Heart left ventricle (tissue), 16 donors: ENCODE results near the gene HMGCLL1. TPM values are rescaled to one million over a fixed set of nuclear protein-coding genes. Genes with fewer than 3 reads are reported as not detected.

Experiments
- ATAC-seq, 4 donors: fragments of 200-7000 bp; cut with Tn5 transposase; one replicate each; pipeline ENCODE4 v1.9.1; 2020 to 2022; ENCODE audit warnings: moderate library complexity in 4 of 4, mild to moderate bottlenecking in 3 of 4, moderate number of reproducible peaks in 1 of 4
- DNase-seq, 5 donors: peaks; one replicate each; pipeline ENCODE4 v3.0.0-alpha.2; 2020
- H3K27ac ChIP-seq, 12 donors: fragments of 200-600 bp; sonication (generic) in 4 of 12; one replicate each; pipeline versions ENCODE4 v1.5.0 to v1.8.0; 2016 to 2022; ENCODE audit warnings: mild to moderate bottlenecking in 2 of 12
- H3K27me3 ChIP-seq, 9 donors: fragments of 200-600 bp; sonication (generic) in 2 of 9; one replicate each; pipeline versions ENCODE4 v1.5.1 to v1.8.0; 2016 to 2022; ENCODE audit warnings: mild to moderate bottlenecking in 3 of 9
- H3K36me3 ChIP-seq, 9 donors: fragments of 200-600 bp; sonication (generic) in 2 of 9; one replicate each; pipeline versions ENCODE4 v1.5.0 to v1.8.0; 2018 to 2022; ENCODE audit warnings: mild to moderate bottlenecking in 2 of 9
- H3K4me1 ChIP-seq, 12 donors: fragments of 200-600 bp; sonication (generic) in 4 of 12; one replicate each; pipeline versions ENCODE4 v1.5.0 to v1.8.0; 2016 to 2022; ENCODE audit warnings: mild to moderate bottlenecking in 3 of 12
- H3K4me3 ChIP-seq, 12 donors: fragments of 200-600 bp; sonication (generic) in 4 of 12; one replicate each; pipeline versions ENCODE4 v1.5.0 to v1.8.0; 2017 to 2022; ENCODE audit warnings: mild to moderate bottlenecking in 9 of 12, moderate library complexity in 4 of 12
- H3K9me3 ChIP-seq, 12 donors: fragments of 200-600 bp; sonication (generic) in 4 of 12; one replicate each; pipeline versions ENCODE4 v1.5.0 to v1.8.0; 2016 to 2022; ENCODE audit warnings: mild to moderate bottlenecking in 1 of 12
- POLR2A ChIP-seq, 2 donors: fragments of 450-650 bp; IDR thresholded peaks; one replicate each; pipeline ENCODE4 v1.6.1; 2017; ENCODE audit warnings: antibody characterized with exemption in 2 of 2, mild to moderate bottlenecking in 2 of 2, moderate library complexity in 2 of 2
- WGBS, 4 donors: extraction: QIAGEN DNeasy Blood & Tissue Kit in 2 of 4; methylation state at CpG; one replicate each; pipeline versions ENCODE4 v1.1.5 to v1.1.7; 2013 to 2018; 5-methylcytosine and 5-hydroxymethylcytosine counted together
- intact Hi-C, 10 donors: fragments of 100-400 bp; cut with DNase I; formaldehyde crosslinking; loops; one replicate each; pipeline versions ENCODE4 v1.11.1 to v1.14.2; 2022
- polyA plus RNA-seq, 2 donors: library from polyadenylated mRNA; stranded (reverse); fragments of 200-250 nt; gene quantifications; one replicate each; pipeline ENCODE4 v1.2.3, GENCODE V29; 2013
- total RNA-seq, 9 donors: library from RNA; depleted of rRNA in 2 of 9; stranded (reverse); fragments of >200 nt in 2 of 9; fragmentation: NEBNext Ultra II Directional in 3 of 9; extraction: Animal tissue kit (Norgen Biotek cat#: 25700) in 3 of 9; gene quantifications; one replicate each; pipeline versions ENCODE4 v1.1.0 to v1.2.4, GENCODE V29; 2016 to 2023
- TF ChIP-seq, protein P1 (sequence below), 12 donors: fragments of 200-600 bp; sonication (generic) in 4 of 12; IDR thresholded peaks; one replicate each; pipeline versions ENCODE4 v1.5.0 to v1.8.0; 2018 to 2022; ENCODE audit warnings: antibody characterized with exemption in 12 of 12, mild to moderate bottlenecking in 5 of 12
- donor health status: ischemic (EF 13 %, LVEDD 7.1; RV severe dilation, severe dysfunction).
- donor health status: healthy with polysubstance abuse.
- donor health status: DM: no; HTN: yes; CAD: no.
- donor health status: DM: no; HTN: no; CAD: no.
- donor health status: ischemic (EF 25% LVEDD 6.9; RV normal size, moderate dysfunction).
- donor health status: ischemic (EF 25% LVEDD 5.7; RV mildly dilated, moderate dysfunction).
- donor health status: healthy.
- donor health status: DM: yes; HTN: yes; CAD: no.
- donor health status: ischemic (EF 35%, LVEDD 5.7; RV mildly dilated, moderate dysfunction).
- donor health status: nonischemic (EF 11% LVEDD 7.7; RV severe dilation, severe dysfunction).
- donor health status: DM: yes; HTN: yes; CAD: no.
- donor health status: PGD.
- donor health status: ischemic (EF 29% LVEDD 5.4; RV normal size, mild dysfunction).
- donor health status: nonischemic (EF 23%, LVEDD 6.1; RV moderate dilation, normal function).

Gene HMGCLL1
- total and polyA plus RNA-seq, 11 donors: 0.38 to 1.6 (median 0.85) TPM

- Histone ChIP-seq H3K27ac (no peak overlapping the region), H3K4me1 (no peaks in the 10 kb centered on the region), H3K27me3 (no peaks in the 10 kb centered on the region), H3K4me3 (no peak overlapping the region), H3K9me3 (no peaks in the 10 kb centered on the region), H3K36me3 (no peaks in the 10 kb centered on the region)
- ATAC-seq: no peak
- intact Hi-C loops: no loop called here
- no peak for TF ChIP-seq POLR2A (IDR thresholded peaks at IDR 0.05)
- TF ChIP-seq, protein P1, sequence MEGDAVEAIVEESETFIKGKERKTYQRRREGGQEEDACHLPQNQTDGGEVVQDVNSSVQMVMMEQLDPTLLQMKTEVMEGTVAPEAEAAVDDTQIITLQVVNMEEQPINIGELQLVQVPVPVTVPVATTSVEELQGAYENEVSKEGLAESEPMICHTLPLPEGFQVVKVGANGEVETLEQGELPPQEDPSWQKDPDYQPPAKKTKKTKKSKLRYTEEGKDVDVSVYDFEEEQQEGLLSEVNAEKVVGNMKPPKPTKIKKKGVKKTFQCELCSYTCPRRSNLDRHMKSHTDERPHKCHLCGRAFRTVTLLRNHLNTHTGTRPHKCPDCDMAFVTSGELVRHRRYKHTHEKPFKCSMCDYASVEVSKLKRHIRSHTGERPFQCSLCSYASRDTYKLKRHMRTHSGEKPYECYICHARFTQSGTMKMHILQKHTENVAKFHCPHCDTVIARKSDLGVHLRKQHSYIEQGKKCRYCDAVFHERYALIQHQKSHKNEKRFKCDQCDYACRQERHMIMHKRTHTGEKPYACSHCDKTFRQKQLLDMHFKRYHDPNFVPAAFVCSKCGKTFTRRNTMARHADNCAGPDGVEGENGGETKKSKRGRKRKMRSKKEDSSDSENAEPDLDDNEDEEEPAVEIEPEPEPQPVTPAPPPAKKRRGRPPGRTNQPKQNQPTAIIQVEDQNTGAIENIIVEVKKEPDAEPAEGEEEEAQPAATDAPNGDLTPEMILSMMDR (IDR thresholded peaks at IDR 0.05): no peak
- WGBS, 4 donors: 83 to 88% (median 87%) methylated on average over 3 of the region's 3 CpGs
- no peak for DNase-seq
These were observed 83.7 kb downstream of the HMGCLL1 start for GRCh38 chr6:55495277-55495676.

DNA sequence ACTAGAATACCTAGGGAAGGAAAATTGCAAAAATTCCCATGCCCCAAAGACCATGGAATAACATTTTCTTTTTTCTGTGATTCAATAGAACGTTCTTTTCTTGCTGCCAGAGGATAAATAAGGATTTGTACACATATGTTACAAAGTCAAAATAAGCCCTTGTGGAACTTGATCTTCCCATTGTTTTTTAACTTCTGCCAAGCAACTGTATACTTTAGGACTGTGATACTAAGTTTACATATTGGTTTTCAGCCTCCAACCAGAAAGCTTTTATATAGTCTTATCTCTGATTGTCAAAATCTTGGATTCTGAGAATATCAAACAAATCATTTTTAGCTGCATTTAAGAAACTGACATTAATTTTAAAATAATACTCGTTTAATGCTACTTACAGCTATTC lies 84.6 kb downstream of the HMGCLL1 start:
- Histone ChIP-seq H3K27me3 (no peaks in the 10 kb centered on the region), H3K9me3 (peaks cover 0 to 2% (median 0%) of the 10 kb centered on the region in 12 donors), H3K4me1 (no peaks in the 10 kb centered on the region), H3K4me3 (no peak overlapping the region), H3K36me3 (no peaks in the 10 kb centered on the region), H3K27ac (no peak overlapping the region)
- intact Hi-C loops: no loop called here
- DNase-seq: no peak
- TF ChIP-seq, protein P1 (IDR thresholded peaks at IDR 0.05): no peak
- TF ChIP-seq POLR2A (IDR thresholded peaks at IDR 0.05): no peak
- 53 to 63% (median 61%) methylated on average over 2 of the region's 2 CpGs for WGBS, 4 donors
- no peak for ATAC-seq

DNA sequence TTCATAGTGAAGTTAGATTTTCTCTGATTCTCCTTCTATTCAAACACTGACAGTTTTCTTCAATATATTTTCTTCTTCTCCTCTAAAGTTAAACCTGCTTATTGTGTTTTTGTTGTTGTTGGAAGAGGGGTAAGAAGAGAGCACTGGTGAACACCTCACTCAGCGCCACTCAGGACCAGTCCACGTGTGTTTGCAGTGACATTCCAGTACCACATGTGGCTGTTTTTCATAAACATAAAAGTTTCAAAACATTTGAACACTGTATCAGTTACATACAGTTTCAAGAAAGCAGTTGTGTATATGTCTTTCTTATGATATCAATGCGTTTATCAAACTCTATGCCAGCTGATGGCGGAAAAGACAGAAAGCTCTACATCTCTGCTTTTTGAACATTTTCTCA lies 86.7 kb downstream of the HMGCLL1 start:
- ATAC-seq (no peak), DNase-seq (no peak)
- Histone ChIP-seq H3K4me3 (no peak overlapping the region), H3K27ac (no peak overlapping the region), H3K27me3 (no peaks in the 10 kb centered on the region), H3K36me3 (no peaks in the 10 kb centered on the region), H3K4me1 (no peaks in the 10 kb centered on the region), H3K9me3 (peaks cover 0 to 14% (median 2%) of the 10 kb centered on the region in 12 donors)
- TF ChIP-seq POLR2A (IDR thresholded peaks at IDR 0.05): no peak
- TF ChIP-seq, protein P1 (IDR thresholded peaks at IDR 0.05): no peak
- WGBS, 4 donors: 92 to 96% (median 94%) methylated on average over 4 of the region's 4 CpGs
- intact Hi-C loops: no loop called here

- no peak for TF ChIP-seq POLR2A (IDR thresholded peaks at IDR 0.05)
- TF ChIP-seq, protein P1 (IDR thresholded peaks at IDR 0.05): no peak
- intact Hi-C loops: no loop called here
- Histone ChIP-seq H3K9me3 (peaks cover 0 to 14% (median 2%) of the 10 kb centered on the region in 12 donors), H3K4me3 (no peak overlapping the region), H3K36me3 (no peaks in the 10 kb centered on the region), H3K27me3 (no peaks in the 10 kb centered on the region), H3K27ac (no peak overlapping the region), H3K4me1 (no peaks in the 10 kb centered on the region)
- no peak for ATAC-seq
- DNase-seq: no peak
These were observed 88.1 kb downstream of the HMGCLL1 start for GRCh38 chr6:55490871-55491270.
